ENCODE results near the gene SLC9A8.

Gene SLC9A8

GRCh38 chr20:49928411-49929141 is 115.9 kb downstream of the SLC9A8 start:
- Histone ChIP-seq H3K9ac (ENCODE audit: low read length) (no peak overlapping the region), H3K4me2 (ENCODE audit: low read depth, low read length, poor library complexity, severe bottlenecking) (no peak overlapping the region), H3K27ac (ENCODE audit: low read depth, low read length) (no peak overlapping the region), H3F3A (ENCODE audit: insufficient read depth) (peaks cover 2% of the 10 kb centered on the region), H3K9me3 (ENCODE audit: insufficient read depth, low read length) (no peaks in the 10 kb centered on the region), H3K36me3 (ENCODE audit: low read length) (no peaks in the 10 kb centered on the region), H4K20me1 (ENCODE audit: low read depth, low read length) (no peaks in the 10 kb centered on the region), H3K4me3 (ENCODE audit: insufficient read depth, low read length, poor library complexity, severe bottlenecking) (no peak overlapping the region), H3K9me2 (replicated peaks; ENCODE audit: insufficient read depth, low read length) (no peaks in the 10 kb centered on the region), H3K27me3 (ENCODE audit: low read length) (no peaks in the 10 kb centered on the region), H3K79me2 (ENCODE audit: insufficient read depth, low read length) (no peaks in the 10 kb centered on the region), H2AFZ (ENCODE audit: low read depth, low read length, severe bottlenecking) (no peak overlapping the region)
- peak; percentile 69 for TF ChIP-seq CTCF (IDR thresholded peaks at IDR 0.05; ENCODE audit: insufficient read depth, low read length, poor library complexity, severe bottlenecking)
- no peak for TF ChIP-seq EZH2phosphoT487 (conservative IDR thresholded peaks at IDR 0.05; ENCODE audit: low read length)

- no peak overlapping the region for H3K9ac ChIP-seq (ENCODE audit: low read length)
These were observed 116.5 kb downstream of the SLC9A8 start for GRCh38 chr20:49929142-49929494.

GRCh38 chr20:49935746-49936152 is 123.1 kb downstream of the SLC9A8 start:
- Histone ChIP-seq H3K79me2 (ENCODE audit: insufficient read depth, low read length) (peaks cover 42% of the 10 kb centered on the region), H3K4me3 (ENCODE audit: insufficient read depth, low read length, poor library complexity, severe bottlenecking) (peak overlapping the region; percentile 95), H2AFZ (ENCODE audit: low read depth, low read length, severe bottlenecking) (peak overlapping the region; percentile 100), H3K27me3 (ENCODE audit: low read length) (no peaks in the 10 kb centered on the region), H3K36me3 (ENCODE audit: low read length) (no peaks in the 10 kb centered on the region), H3K9me2 (replicated peaks; ENCODE audit: insufficient read depth, low read length) (no peaks in the 10 kb centered on the region), H3K4me2 (ENCODE audit: low read depth, low read length, poor library complexity, severe bottlenecking) (peak overlapping the region; percentile 92), H3K9ac (ENCODE audit: low read length) (peak overlapping the region; percentile 48), H3F3A (ENCODE audit: insufficient read depth) (peaks cover 25% of the 10 kb centered on the region), H3K27ac (ENCODE audit: low read depth, low read length) (peak overlapping the region; percentile 49), H3K9me3 (ENCODE audit: insufficient read depth, low read length) (no peaks in the 10 kb centered on the region), H4K20me1 (ENCODE audit: low read depth, low read length) (no peaks in the 10 kb centered on the region)
- TF ChIP-seq CTCF (IDR thresholded peaks at IDR 0.05; ENCODE audit: insufficient read depth, low read length, poor library complexity, severe bottlenecking), result no peak
- no peak for TF ChIP-seq EZH2phosphoT487 (conservative IDR thresholded peaks at IDR 0.05; ENCODE audit: low read length)

More at GRCh38 chr20:49929142-49929494, 116.5 kb downstream of the SLC9A8 start:
- Histone ChIP-seq H2AFZ (ENCODE audit: low read depth, low read length, severe bottlenecking) (no peak overlapping the region), H3K27ac (ENCODE audit: low read depth, low read length) (no peak overlapping the region), H3K36me3 (ENCODE audit: low read length) (no peaks in the 10 kb centered on the region), H3F3A (ENCODE audit: insufficient read depth) (peaks cover 8% of the 10 kb centered on the region), H3K27me3 (ENCODE audit: low read length) (no peaks in the 10 kb centered on the region), H3K9me2 (replicated peaks; ENCODE audit: insufficient read depth, low read length) (no peaks in the 10 kb centered on the region), H3K79me2 (ENCODE audit: insufficient read depth, low read length) (no peaks in the 10 kb centered on the region), H3K4me3 (ENCODE audit: insufficient read depth, low read length, poor library complexity, severe bottlenecking) (no peak overlapping the region), H4K20me1 (ENCODE audit: low read depth, low read length) (no peaks in the 10 kb centered on the region), H3K9me3 (ENCODE audit: insufficient read depth, low read length) (no peaks in the 10 kb centered on the region), H3K4me2 (ENCODE audit: low read depth, low read length, poor library complexity, severe bottlenecking) (no peak overlapping the region)
- TF ChIP-seq EZH2phosphoT487 (conservative IDR thresholded peaks at IDR 0.05; ENCODE audit: low read length), result no peak
- no peak for TF ChIP-seq CTCF (IDR thresholded peaks at IDR 0.05; ENCODE audit: insufficient read depth, low read length, poor library complexity, severe bottlenecking)
